ENCODE measurements around the gene CTDSPL. TPM values are rescaled to one million over a fixed set of nuclear protein-coding genes. Genes with fewer than 3 reads are reported as not detected.
A peak's percentile ranks its signal among the peaks of the same experiment; 100 is the strongest.

Gene CTDSPL
- total RNA-seq, 1 donor from 2014 or later, result 72.7 TPM

GRCh38 chr3:37859908-37860199 lies 1.8 kb upstream of the CTDSPL start:
- Mint-ChIP-seq H3K4me3 (peak overlapping the region; percentile 93), H3K27ac (peak overlapping the region; percentile 88), H3K4me1 (ENCODE audit: unreplicated experiment) (peaks cover 24% of the 10 kb centered on the region)

GRCh38 chr3:37862219-37862902 lies 681 bp downstream of the CTDSPL start:
- Mint-ChIP-seq H3K27ac (peak overlapping the region; percentile 92), H3K9me3 (no peaks in the 10 kb centered on the region), H3K4me3 (peak overlapping the region; percentile 94), H3K27me3 (no peaks in the 10 kb centered on the region), H3K36me3 (no peaks in the 10 kb centered on the region), H3K4me1 (ENCODE audit: unreplicated experiment) (peaks cover 26% of the 10 kb centered on the region)
- TF ChIP-seq CTCF (conservative IDR thresholded peaks at IDR 0.05), result no peak
- no peak for DNase-seq (ENCODE audit: extremely low spot score, unreplicated experiment)

More at GRCh38 chr3:37859908-37860199, 1.8 kb upstream of the CTDSPL start:
- no peaks in the 10 kb centered on the region for H3K9me3 Mint-ChIP-seq
- no peak for TF ChIP-seq CTCF (conservative IDR thresholded peaks at IDR 0.05)
- no peaks in the 10 kb centered on the region for H3K27me3 Mint-ChIP-seq
- no peak for DNase-seq (ENCODE audit: extremely low spot score, unreplicated experiment)
- peaks cover 4% of the 10 kb centered on the region for H3K36me3 Mint-ChIP-seq

- Mint-ChIP-seq H3K9me3 (no peaks in the 10 kb centered on the region), H3K4me1 (ENCODE audit: unreplicated experiment) (peaks cover 26% of the 10 kb centered on the region), H3K36me3 (no peaks in the 10 kb centered on the region), H3K27me3 (no peaks in the 10 kb centered on the region), H3K27ac (peak overlapping the region; percentile 92), H3K4me3 (peak overlapping the region; percentile 94)
- DNase-seq (ENCODE audit: extremely low spot score, unreplicated experiment), result no peak
- TF ChIP-seq CTCF (conservative IDR thresholded peaks at IDR 0.05), result no peak
Measured at GRCh38 chr3:37862903-37863815, 1.5 kb downstream of the CTDSPL start.

GRCh38 chr3:37863949-37864822 lies 2.5 kb downstream of the CTDSPL start:
- H3K9me3 Mint-ChIP-seq, result no peaks in the 10 kb centered on the region
- peak overlapping the region; percentile 94 for H3K4me3 Mint-ChIP-seq
- peak overlapping the region; percentile 92 for H3K27ac Mint-ChIP-seq
- H3K4me1 Mint-ChIP-seq (ENCODE audit: unreplicated experiment), result peaks cover 26% of the 10 kb centered on the region
- H3K36me3 Mint-ChIP-seq, result no peaks in the 10 kb centered on the region
- no peaks in the 10 kb centered on the region for H3K27me3 Mint-ChIP-seq
- DNase-seq (ENCODE audit: extremely low spot score, unreplicated experiment), result no peak
- no peak for TF ChIP-seq CTCF (conservative IDR thresholded peaks at IDR 0.05)

- Mint-ChIP-seq H3K27me3 (no peaks in the 10 kb centered on the region), H3K4me3 (peak overlapping the region; percentile 69), H3K36me3 (peaks cover 6% of the 10 kb centered on the region), H3K27ac (peak overlapping the region; percentile 65), H3K4me1 (ENCODE audit: unreplicated experiment) (peaks cover 26% of the 10 kb centered on the region), H3K9me3 (peaks cover 4% of the 10 kb centered on the region)
- DNase-seq (ENCODE audit: extremely low spot score, unreplicated experiment), result no peak
- no peak for TF ChIP-seq CTCF (conservative IDR thresholded peaks at IDR 0.05)
Measured at GRCh38 chr3:37864904-37865303, 3.2 kb downstream of the CTDSPL start.

Measured in type B pancreatic cell (in vitro differentiated cells).